T-helper 1 cell (primary cell): ENCODE results near the gene CTSW.

Experiments used
- DNase-seq, 5 donors: peaks; one replicate each; pipeline ENCODE4 v3.0.0-alpha.2; 2012 to 2020

The CTSW gene

GRCh38 chr11:65931773-65932557 lies 52.3 kb downstream of the CTSW start:
- DNase-seq, result no peak

DNA sequence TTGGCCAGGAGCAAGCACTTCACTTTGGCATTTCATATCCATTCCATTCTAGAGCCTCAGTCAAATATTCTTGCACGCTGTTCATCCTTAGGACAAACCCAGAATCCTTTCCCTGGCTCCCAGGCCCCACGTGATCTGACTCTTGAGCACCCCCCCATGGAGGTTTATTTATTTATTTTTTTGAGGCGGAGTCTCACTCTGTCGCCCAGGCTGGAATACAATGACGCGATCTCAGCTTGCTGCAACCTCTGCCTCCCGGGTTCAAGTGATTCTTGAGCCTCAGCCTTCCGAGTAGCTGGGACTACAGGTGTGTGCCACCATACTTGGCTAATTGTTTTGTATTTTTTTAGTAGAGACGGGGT lies 52.9 kb downstream of the CTSW start:
- DNase-seq, result no peak
